ENCODE data around the gene VWCE. TPM values are rescaled to one million over a fixed set of nuclear protein-coding genes. Genes with fewer than 3 reads are reported as not detected.

VWCE gene
- total RNA-seq, 1 experiment from 2014 or later: 8.0 TPM

GRCh38 chr11:61338783-61339489 is 43.8 kb upstream of the VWCE start:
- Histone ChIP-seq H3K36me3 (ENCODE audit: insufficient read depth, low read length, poor library complexity, severe bottlenecking) (peaks cover 17% of the 10 kb centered on the region), H3K27me3 (replicated peaks; ENCODE audit: insufficient read depth, low read depth, low read length, poor library complexity) (no peaks in the 10 kb centered on the region), H3K4me1 (ENCODE audit: insufficient read depth, low read length, poor library complexity, severe bottlenecking) (peaks cover 2% of the 10 kb centered on the region), H3K27ac (ENCODE audit: low read depth, low read length, poor library complexity, severe bottlenecking) (no peak overlapping the region), H3K4me3 (ENCODE audit: low read depth, low read length, poor library complexity, severe bottlenecking) (no peak overlapping the region), H3K9me3 (ENCODE audit: low read depth, low read length, poor library complexity, severe bottlenecking) (no peaks in the 10 kb centered on the region)
- intact Hi-C loops (cut with micrococcal nuclease; ENCODE audit: unreplicated experiment): no loop called here
- no peak for TF ChIP-seq EZH2 (IDR thresholded peaks at IDR 0.05; ENCODE audit: borderline replicate concordance, low read depth, low read length, poor library complexity, severe bottlenecking)
- TF ChIP-seq, protein P1, sequence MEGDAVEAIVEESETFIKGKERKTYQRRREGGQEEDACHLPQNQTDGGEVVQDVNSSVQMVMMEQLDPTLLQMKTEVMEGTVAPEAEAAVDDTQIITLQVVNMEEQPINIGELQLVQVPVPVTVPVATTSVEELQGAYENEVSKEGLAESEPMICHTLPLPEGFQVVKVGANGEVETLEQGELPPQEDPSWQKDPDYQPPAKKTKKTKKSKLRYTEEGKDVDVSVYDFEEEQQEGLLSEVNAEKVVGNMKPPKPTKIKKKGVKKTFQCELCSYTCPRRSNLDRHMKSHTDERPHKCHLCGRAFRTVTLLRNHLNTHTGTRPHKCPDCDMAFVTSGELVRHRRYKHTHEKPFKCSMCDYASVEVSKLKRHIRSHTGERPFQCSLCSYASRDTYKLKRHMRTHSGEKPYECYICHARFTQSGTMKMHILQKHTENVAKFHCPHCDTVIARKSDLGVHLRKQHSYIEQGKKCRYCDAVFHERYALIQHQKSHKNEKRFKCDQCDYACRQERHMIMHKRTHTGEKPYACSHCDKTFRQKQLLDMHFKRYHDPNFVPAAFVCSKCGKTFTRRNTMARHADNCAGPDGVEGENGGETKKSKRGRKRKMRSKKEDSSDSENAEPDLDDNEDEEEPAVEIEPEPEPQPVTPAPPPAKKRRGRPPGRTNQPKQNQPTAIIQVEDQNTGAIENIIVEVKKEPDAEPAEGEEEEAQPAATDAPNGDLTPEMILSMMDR (conservative IDR thresholded peaks at IDR 0.05; ENCODE audit: low read depth, low read length): no peak
- CTCF ChIA-PET: no interaction called here
- no peak for DNase-seq (ENCODE audit: low spot score)
- POLR2A ChIA-PET (ENCODE audit: low non-redundant PET): no interaction called here
- BruUV-seq (replicated peaks): no TSS peak

- POLR2A ChIA-PET (ENCODE audit: low non-redundant PET): no interaction called here
- Histone ChIP-seq H3K36me3 (ENCODE audit: insufficient read depth, low read length, poor library complexity, severe bottlenecking) (peaks cover 13% of the 10 kb centered on the region), H3K27ac (ENCODE audit: low read depth, low read length, poor library complexity, severe bottlenecking) (no peak overlapping the region), H3K9me3 (ENCODE audit: low read depth, low read length, poor library complexity, severe bottlenecking) (no peaks in the 10 kb centered on the region), H3K27me3 (replicated peaks; ENCODE audit: insufficient read depth, low read depth, low read length, poor library complexity) (no peaks in the 10 kb centered on the region), H3K4me1 (ENCODE audit: insufficient read depth, low read length, poor library complexity, severe bottlenecking) (peaks cover 6% of the 10 kb centered on the region), H3K4me3 (ENCODE audit: low read depth, low read length, poor library complexity, severe bottlenecking) (no peak overlapping the region)
- intact Hi-C loops (cut with micrococcal nuclease; ENCODE audit: unreplicated experiment): no loop called here
- DNase-seq (ENCODE audit: low spot score): no peak
- BruUV-seq (replicated peaks): no TSS peak
- CTCF ChIA-PET: interaction anchor here (1.2 kb wide), 1 partner anchor 18 kb away, joined by 7 read pairs; no protein-coding TSS in a partner anchor
- TF ChIP-seq EZH2 (IDR thresholded peaks at IDR 0.05; ENCODE audit: borderline replicate concordance, low read depth, low read length, poor library complexity, severe bottlenecking): no peak
- TF ChIP-seq, protein P1 (conservative IDR thresholded peaks at IDR 0.05; ENCODE audit: low read depth, low read length): no peak
Measured at GRCh38 chr11:61337706-61338470, 42.8 kb upstream of the VWCE start.

DNA sequence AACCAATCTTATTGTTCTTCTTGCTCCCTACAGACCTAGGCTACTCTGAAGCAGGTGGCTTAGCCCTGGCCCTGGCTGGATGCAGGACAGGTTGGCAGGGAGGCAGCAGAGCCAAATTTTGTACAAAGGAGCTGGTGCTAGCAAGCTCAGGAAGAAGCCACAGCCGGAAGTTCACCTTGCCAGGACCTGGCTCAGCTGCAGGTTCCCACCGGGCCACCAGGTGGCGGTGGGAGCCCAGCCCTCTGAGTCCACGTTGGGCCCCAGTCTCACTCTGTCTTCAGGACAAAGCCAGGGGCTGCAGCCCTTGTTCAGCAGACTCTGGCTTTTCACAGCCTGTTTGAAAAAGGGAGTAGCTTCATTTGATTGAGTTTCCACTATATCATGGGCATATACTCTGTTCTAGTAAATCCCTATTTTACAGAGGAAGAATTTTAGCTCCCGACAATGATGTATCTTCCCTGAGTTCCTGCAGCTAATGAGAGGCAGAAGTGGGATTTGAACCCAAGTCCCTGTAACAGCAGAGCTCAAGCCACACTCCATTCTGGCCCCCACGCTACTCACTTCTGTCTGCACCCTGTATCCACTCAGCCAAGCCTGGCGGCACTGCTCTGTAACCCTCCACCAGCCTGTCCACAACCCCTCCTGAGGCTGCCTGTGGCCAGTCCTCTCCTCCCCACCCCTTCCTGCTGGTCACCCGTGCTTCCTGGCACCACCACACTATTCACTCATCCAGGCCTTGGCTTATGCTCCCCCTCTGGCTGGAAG is 41.2 kb upstream of the VWCE start:
- H3K4me3 ChIP-seq (ENCODE audit: low read depth, low read length, poor library complexity, severe bottlenecking): no peak overlapping the region
- TF ChIP-seq EZH2 (IDR thresholded peaks at IDR 0.05; ENCODE audit: borderline replicate concordance, low read depth, low read length, poor library complexity, severe bottlenecking): no peak
- TF ChIP-seq, protein P1 (conservative IDR thresholded peaks at IDR 0.05; ENCODE audit: low read depth, low read length): peak; percentile 99
- DNase-seq (ENCODE audit: low spot score): peak; percentile 90
- no peak overlapping the region for H3K27ac ChIP-seq (ENCODE audit: low read depth, low read length, poor library complexity, severe bottlenecking)
- intact Hi-C loops (cut with micrococcal nuclease; ENCODE audit: unreplicated experiment): loop anchor here (1.0 kb wide), 1 partner anchor 49 kb away; no protein-coding TSS in a partner anchor
- POLR2A ChIA-PET (ENCODE audit: low non-redundant PET): interaction anchor here (0.8 kb wide), 1 partner anchor 12 kb away, joined by 3 read pairs; no protein-coding TSS in a partner anchor
- no peaks in the 10 kb centered on the region for H3K27me3 ChIP-seq (replicated peaks; ENCODE audit: insufficient read depth, low read depth, low read length, poor library complexity)
- peaks cover 6% of the 10 kb centered on the region for H3K4me1 ChIP-seq (ENCODE audit: insufficient read depth, low read length, poor library complexity, severe bottlenecking)
- no peaks in the 10 kb centered on the region for H3K9me3 ChIP-seq (ENCODE audit: low read depth, low read length, poor library complexity, severe bottlenecking)
- BruUV-seq (replicated peaks): no TSS peak
- peaks cover 6% of the 10 kb centered on the region for H3K36me3 ChIP-seq (ENCODE audit: insufficient read depth, low read length, poor library complexity, severe bottlenecking)
- CTCF ChIA-PET: interaction anchor here (0.6 to 3.5 kb wide), 7 partner anchors 19 to 57 kb away, joined by 3 to 54 read pairs (median 7); partner anchors contain the start of genes CYB561A3 and TMEM138

Data from A673 (cell line).